ENCODE measurements around the gene OR2K2.
"Not testable (repeated sequence)": the region's sequence is repeated elsewhere in the genome, so short reads cannot be mapped to it uniquely, and the experiment has no call there.

OR2K2 gene

GRCh38 chr9:111297066-111297824, 32.8 kb downstream of the OR2K2 start:
- DNase-seq = no peak

DNA sequence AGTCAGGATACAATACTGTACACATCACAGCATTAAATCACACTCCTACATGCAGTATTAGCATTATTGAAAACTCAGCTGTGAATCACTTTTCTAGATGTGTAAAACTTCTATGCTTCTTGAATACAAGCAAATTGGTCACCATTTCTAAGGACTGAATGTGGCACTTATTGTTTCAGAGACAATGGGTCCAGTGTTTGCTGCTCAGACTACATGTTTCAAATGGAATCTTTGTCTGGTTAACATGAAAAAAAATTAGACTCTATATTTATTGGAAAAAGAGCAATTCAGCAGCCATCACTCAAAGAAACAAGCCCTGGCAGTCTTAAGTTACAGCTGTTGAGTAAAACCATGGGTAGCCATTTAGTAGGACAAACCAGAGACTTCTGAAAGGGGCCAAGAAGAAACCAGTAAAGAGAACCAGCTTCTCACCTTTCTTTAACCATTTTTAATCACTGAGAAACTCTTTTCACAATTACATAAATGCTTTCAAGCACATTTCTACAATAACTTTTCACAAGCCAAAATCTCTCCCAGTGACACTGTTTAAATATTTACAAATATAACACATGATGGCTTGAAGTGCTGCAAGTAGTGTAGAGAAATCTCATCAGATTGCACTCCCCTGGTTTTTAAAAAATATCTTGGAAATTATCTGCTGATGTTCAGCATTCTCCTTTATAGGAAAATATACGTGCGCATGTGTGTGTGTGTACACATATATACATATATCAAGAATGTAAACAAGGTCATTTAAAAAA, 35.2 kb downstream of the OR2K2 start:
- DNase-seq = no peak

GRCh38 chr9:111287127-111287526, 42.9 kb downstream of the OR2K2 start:
- DNase-seq = no peak

DNA sequence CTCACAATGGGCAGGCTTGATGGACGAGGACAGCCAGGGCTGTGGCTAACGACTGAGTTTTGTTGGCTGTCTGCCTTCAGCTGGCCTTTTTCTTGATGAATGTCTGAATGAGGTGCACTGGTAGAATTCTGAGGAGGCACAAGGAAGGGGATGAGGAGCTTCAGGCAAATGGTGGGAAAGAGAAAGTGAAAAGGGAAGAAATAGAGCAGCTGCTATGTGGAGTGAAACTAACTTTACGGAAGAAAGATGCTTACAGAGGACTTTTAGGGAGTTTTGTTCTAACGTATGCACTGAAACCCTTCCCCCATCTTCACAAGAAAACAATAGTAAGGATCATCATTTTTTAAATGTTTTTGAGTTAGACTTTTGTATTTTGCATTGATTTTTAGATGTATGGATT, 45.3 kb downstream of the OR2K2 start:
- no peak for DNase-seq

DNA sequence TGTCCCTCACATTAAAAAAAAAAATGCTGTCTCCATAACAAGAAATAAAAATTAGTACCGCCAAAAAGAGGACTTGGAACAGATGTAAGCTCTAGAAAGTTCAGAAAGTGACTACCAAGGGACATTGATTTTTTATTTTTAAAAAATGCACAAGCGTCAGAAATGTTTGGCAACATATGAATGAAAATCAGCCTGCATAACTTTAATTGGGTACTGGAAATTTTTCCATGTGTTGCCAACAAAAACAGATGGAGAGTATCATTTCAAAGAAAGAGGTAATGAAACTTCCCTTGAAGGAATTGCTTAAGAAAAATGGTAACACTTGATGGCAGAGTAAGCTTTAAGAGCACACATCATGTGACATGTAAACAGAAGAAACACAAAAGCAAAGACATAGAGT, 47.2 kb downstream of the OR2K2 start:
- DNase-seq = no peak

DNA sequence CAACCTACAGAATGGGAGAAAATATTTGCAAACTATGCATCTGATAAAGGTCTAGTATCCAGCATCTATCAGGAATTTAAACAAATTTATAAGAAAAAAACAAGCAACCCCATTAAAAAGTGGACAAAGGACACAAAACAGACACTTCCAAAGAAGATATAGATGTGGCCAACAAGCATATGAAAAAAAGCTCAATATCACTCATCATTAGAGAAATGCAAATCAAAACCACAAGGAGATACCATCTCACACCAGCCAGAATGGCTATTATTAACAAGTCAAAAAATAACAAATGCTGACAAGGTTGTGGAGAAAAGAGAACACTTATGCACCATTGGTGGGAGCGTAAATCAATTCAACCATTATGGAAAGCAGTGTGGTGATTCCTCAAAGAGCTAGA, 49.2 kb downstream of the OR2K2 start:
- not testable (repeated sequence) for DNase-seq

All from activated naive CD4-positive, alpha-beta T cell treated with anti-CD3 and anti-CD28 coated beads, Interleukin-2, amount 50 U/mL, for 16 hours (primary cell).